DMS153 treated with DMSO at 0.1 percent for 48 hours (cell line): Measurements from ENCODE around the gene ZNF687.
"Not testable (repeated sequence)": the region's sequence is repeated elsewhere in the genome, so short reads cannot be mapped to it uniquely, and the experiment has no call there.

Experiments used
- DNase-seq: peaks from one replicate; lab custom pipeline; 2025; ENCODE audit not compliant: unreplicated experiment; lab: John Stamatoyannopoulos, UW

Gene ZNF687

GRCh38 chr1:151281969-151282882 lies at the start of gene ZNF687:
ZNF687 (plus strand) TSS chr1:151282299; CDS start chr1:151286292, 3,993 bp downstream.
- peak; percentile 100 for DNase-seq

GRCh38 chr1:151235235-151235634 lies 46.9 kb upstream of the ZNF687 start:
- DNase-seq = no peak

- no peak for DNase-seq
These were observed 44.2 kb upstream of the ZNF687 start for GRCh38 chr1:151237678-151238466.

GRCh38 chr1:151238467-151238739 lies 43.7 kb upstream of the ZNF687 start:
- DNase-seq = no peak

GRCh38 chr1:151242442-151242841 lies 39.7 kb upstream of the ZNF687 start:
- no peak for DNase-seq

- no peak for DNase-seq
These were observed 38.3 kb upstream of the ZNF687 start for GRCh38 chr1:151243683-151244216.

- DNase-seq = no peak
These were observed 35.3 kb upstream of the ZNF687 start for GRCh38 chr1:151246786-151247185.

- peak; percentile 83 for DNase-seq
These were observed 30.2 kb upstream of the ZNF687 start for GRCh38 chr1:151251656-151252470.

- peak; percentile 98 for DNase-seq
These were observed 27.6 kb upstream of the ZNF687 start, which contains the start of gene PSMD4 for GRCh38 chr1:151254217-151255213. PSMD4 (plus strand) TSS chr1:151254734; CDS start chr1:151254783, 49 bp downstream.

GRCh38 chr1:151255381-151255780 lies 26.7 kb upstream of the ZNF687 start:
- DNase-seq = no peak

- DNase-seq = no peak
These were observed 22.7 kb upstream of the ZNF687 start for GRCh38 chr1:151259351-151259750.

- no peak for DNase-seq
These were observed 16.5 kb upstream of the ZNF687 start for GRCh38 chr1:151265446-151266236.

- DNase-seq = no peak
These were observed 15.8 kb upstream of the ZNF687 start for GRCh38 chr1:151266315-151266714.

GRCh38 chr1:151266821-151267220 lies 15.3 kb upstream of the ZNF687 start:
- DNase-seq = no peak

GRCh38 chr1:151267760-151268159 lies 14.3 kb upstream of the ZNF687 start:
- no peak for DNase-seq

- no peak for DNase-seq
These were observed 8.1 kb upstream of the ZNF687 start for GRCh38 chr1:151273924-151274466.

GRCh38 chr1:151275341-151275740 lies 6.8 kb upstream of the ZNF687 start:
- DNase-seq = not testable (repeated sequence)

- no peak for DNase-seq
These were observed 4.8 kb upstream of the ZNF687 start for GRCh38 chr1:151277249-151277648.
